Measurements from ENCODE around the gene NFYA.

Gene NFYA

GRCh38 chr6:41075651-41076626 is 3.2 kb downstream of the NFYA start:
- Mint-ChIP-seq H3K4me1 (peaks cover 44% of the 10 kb centered on the region), H3K4me3 (peak overlapping the region; percentile 90), H3K36me3 (ENCODE audit: low read depth) (peaks cover 23% of the 10 kb centered on the region), H3K9me3 (no peaks in the 10 kb centered on the region), H3K27me3 (ENCODE audit: low read depth, poor library complexity) (no peaks in the 10 kb centered on the region), H3K27ac (peak overlapping the region; percentile 95)
- DNase-seq = no peak
- TF ChIP-seq CTCF (IDR thresholded peaks at IDR 0.05) = no peak

- Mint-ChIP-seq H3K27ac (no peak overlapping the region), H3K9me3 (no peaks in the 10 kb centered on the region), H3K4me1 (peaks cover 37% of the 10 kb centered on the region), H3K27me3 (ENCODE audit: low read depth, poor library complexity) (no peaks in the 10 kb centered on the region), H3K4me3 (no peak overlapping the region), H3K36me3 (ENCODE audit: low read depth) (peaks cover 36% of the 10 kb centered on the region)
- no peak for TF ChIP-seq CTCF (IDR thresholded peaks at IDR 0.05)
- no peak for DNase-seq
Measured at GRCh38 chr6:41077536-41077935, 4.8 kb downstream of the NFYA start.

GRCh38 chr6:41078101-41078500 is 5.3 kb downstream of the NFYA start:
- H3K27ac Mint-ChIP-seq = no peak overlapping the region
- no peak for TF ChIP-seq CTCF (IDR thresholded peaks at IDR 0.05)
- peaks cover 37% of the 10 kb centered on the region for H3K4me1 Mint-ChIP-seq
- H3K4me3 Mint-ChIP-seq = no peak overlapping the region
- no peaks in the 10 kb centered on the region for H3K27me3 Mint-ChIP-seq (ENCODE audit: low read depth, poor library complexity)
- H3K36me3 Mint-ChIP-seq (ENCODE audit: low read depth) = peaks cover 39% of the 10 kb centered on the region
- no peak for DNase-seq
- no peaks in the 10 kb centered on the region for H3K9me3 Mint-ChIP-seq

- Mint-ChIP-seq H3K4me3 (no peak overlapping the region), H3K9me3 (no peaks in the 10 kb centered on the region), H3K27me3 (ENCODE audit: low read depth, poor library complexity) (no peaks in the 10 kb centered on the region), H3K4me1 (peaks cover 34% of the 10 kb centered on the region), H3K36me3 (ENCODE audit: low read depth) (peaks cover 49% of the 10 kb centered on the region), H3K27ac (no peak overlapping the region)
- no peak for DNase-seq
- no peak for TF ChIP-seq CTCF (IDR thresholded peaks at IDR 0.05)
Measured at GRCh38 chr6:41079080-41079479, 6.3 kb downstream of the NFYA start.

GRCh38 chr6:41080621-41081020 is 7.8 kb downstream of the NFYA start:
- peaks cover 64% of the 10 kb centered on the region for H3K36me3 Mint-ChIP-seq (ENCODE audit: low read depth)
- peaks cover 19% of the 10 kb centered on the region for H3K4me1 Mint-ChIP-seq
- H3K27me3 Mint-ChIP-seq (ENCODE audit: low read depth, poor library complexity) = no peaks in the 10 kb centered on the region
- no peak for DNase-seq
- no peaks in the 10 kb centered on the region for H3K9me3 Mint-ChIP-seq
- H3K27ac Mint-ChIP-seq = peak overlapping the region; percentile 88
- no peak overlapping the region for H3K4me3 Mint-ChIP-seq
- TF ChIP-seq CTCF (IDR thresholded peaks at IDR 0.05) = no peak

GRCh38 chr6:41083072-41083471 is 10.3 kb downstream of the NFYA start:
- Mint-ChIP-seq H3K4me1 (peaks cover 6% of the 10 kb centered on the region), H3K27me3 (ENCODE audit: low read depth, poor library complexity) (no peaks in the 10 kb centered on the region), H3K9me3 (no peaks in the 10 kb centered on the region), H3K4me3 (no peak overlapping the region), H3K36me3 (ENCODE audit: low read depth) (peaks cover 88% of the 10 kb centered on the region), H3K27ac (no peak overlapping the region)
- no peak for TF ChIP-seq CTCF (IDR thresholded peaks at IDR 0.05)
- no peak for DNase-seq
